ENCODE results near the gene RPP14. TPM values are rescaled to one million over a fixed set of nuclear protein-coding genes. Genes with fewer than 3 reads are reported as not detected.

The RPP14 gene
- polyA plus RNA-seq, 1 donor: 26.0 TPM

DNA sequence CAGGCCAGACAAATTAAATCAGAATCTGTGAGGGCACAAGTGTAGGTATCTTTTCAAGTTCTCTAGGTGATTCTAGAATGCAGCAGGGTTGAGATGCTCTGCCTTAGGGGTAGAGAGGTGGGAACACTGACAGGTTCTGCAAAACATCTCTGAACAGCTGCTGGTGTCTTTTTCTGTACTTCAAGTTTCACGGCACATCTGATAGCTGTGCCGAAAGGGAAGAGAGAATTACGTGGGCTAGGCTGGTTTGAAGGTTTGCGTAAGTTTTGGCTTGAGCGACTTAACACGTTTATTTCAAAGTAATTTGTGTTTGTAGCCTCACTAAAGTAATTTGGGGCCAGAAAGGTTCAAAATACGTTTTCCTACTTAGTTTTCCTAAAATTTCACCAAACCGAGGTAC lies 49.1 kb downstream of the RPP14 start:
- DNase-seq (ENCODE audit: low read depth): no peak

DNA sequence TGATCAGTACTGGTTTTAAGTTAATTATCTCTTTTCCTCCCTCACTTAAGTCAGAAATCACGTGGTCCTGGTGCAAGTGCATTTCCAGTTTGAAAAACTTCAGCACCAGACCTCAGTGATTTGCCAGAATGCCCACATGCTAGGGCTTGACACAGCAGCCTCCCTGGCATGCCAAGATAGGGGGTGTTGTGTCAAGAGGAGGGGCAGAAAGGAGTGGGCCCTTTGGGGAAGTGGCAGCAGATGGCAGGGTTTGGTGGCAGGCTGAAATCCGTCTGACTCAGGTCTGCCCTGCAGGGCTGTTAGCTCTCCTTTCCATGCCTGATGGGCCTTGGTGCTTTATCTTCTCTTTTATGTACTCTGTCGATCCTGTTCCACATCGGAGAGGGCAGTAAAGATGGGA lies 50.0 kb downstream of the RPP14 start:
- DNase-seq (ENCODE audit: low read depth): no peak

GRCh38 chr3:58357402-58357801 lies 51.4 kb downstream of the RPP14 start:
- DNase-seq (ENCODE audit: low read depth): no peak

- no peak for DNase-seq (ENCODE audit: low read depth)
These were observed 52.0 kb downstream of the RPP14 start for GRCh38 chr3:58358092-58358491.

DNA sequence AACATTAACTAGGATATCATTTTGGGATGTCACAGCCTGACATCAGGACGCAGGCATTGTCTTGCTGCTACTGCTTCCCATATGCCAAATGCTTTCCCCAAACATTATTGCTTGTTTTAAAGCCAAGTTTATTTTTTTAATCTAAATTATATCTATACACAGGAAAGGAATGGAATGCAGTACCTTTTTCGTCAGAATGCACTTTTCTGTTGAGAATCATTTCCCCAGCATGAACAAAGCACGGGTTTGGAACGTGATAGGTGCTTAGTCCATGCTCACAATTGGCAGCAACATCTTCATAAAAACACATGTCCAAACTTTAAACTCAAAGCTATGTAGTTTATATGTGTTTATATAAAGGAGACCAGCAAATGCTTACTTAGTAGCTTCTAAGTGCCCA lies 52.8 kb downstream of the RPP14 start:
- no peak for DNase-seq (ENCODE audit: low read depth)

- DNase-seq (ENCODE audit: low read depth): no peak
These were observed 53.6 kb downstream of the RPP14 start for GRCh38 chr3:58359621-58360020.

DNA sequence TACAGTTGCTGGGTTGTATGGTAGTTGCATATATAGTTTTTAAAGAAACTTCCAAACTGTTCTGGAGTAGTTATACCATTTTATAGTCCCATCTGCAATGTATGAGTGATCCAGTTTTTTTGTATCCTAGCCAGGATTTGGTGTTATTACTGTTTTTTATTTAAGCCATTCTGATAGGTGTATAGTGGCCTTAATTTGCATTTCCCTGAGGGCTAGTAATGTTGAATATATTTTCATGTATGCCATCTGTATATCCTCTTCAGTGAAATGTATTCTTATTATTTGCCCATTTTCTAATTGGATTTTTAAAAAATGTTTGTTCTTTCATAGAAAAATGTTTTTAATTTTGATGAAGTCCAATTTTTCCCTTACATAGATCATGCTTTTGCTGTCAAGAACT lies 55.8 kb downstream of the RPP14 start:
- DNase-seq (ENCODE audit: low read depth): no peak

DNA sequence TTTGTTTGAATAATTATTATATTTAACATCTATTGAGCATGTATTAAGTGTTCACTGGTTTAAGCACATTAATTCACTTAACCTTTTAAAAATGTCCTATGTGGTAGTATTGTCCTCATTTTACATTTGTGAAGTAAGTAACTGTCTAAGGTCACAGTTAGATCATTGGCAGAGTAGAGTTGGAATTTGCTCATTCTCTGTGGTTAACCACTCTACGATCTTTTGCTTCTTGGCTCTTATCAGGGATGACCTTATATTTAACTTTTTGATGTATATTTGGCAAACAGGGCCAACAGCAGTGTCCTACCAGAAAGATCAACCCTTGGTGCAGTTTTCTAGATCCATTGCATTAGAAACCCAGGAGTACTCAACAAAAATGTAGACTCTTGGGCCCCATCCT lies 60.7 kb downstream of the RPP14 start:
- DNase-seq (ENCODE audit: low read depth): no peak

DNA sequence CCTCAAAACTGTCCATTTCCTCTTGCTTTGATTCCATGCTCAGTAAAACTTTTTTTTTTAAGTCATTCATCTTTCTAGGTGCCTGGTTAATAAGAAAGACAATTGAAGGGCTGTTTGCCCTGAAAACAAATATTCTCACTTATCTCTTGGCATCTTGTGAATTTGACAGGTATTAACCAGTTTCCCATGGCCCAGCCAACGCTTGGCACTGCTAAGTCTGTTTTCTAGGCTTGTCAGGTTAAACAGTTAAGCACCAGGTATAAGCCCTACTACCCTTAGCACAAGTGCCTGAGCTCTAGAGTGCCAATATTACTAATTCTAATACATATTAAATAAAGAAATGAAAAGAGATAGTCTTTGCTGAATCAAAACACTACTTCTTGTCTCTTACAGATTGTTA lies 63.0 kb downstream of the RPP14 start:
- no peak for DNase-seq (ENCODE audit: low read depth)

Other genes starting within 250 kb of the RPP14 start
- gene DNASE1L3, start 95.3 kb upstream of the RPP14 start, polyA plus RNA-seq (ENCODE audit: insufficient read length): 0.86 TPM
- gene ABHD6, start 68.5 kb upstream of the RPP14 start, polyA plus RNA-seq (ENCODE audit: insufficient read length): 4.8 TPM
- 10.5 TPM for gene HTD2, start 275 bp downstream of the RPP14 start, polyA plus RNA-seq (ENCODE audit: insufficient read length)
- 19.4 TPM for gene PXK, start 26.6 kb downstream of the RPP14 start, polyA plus RNA-seq (ENCODE audit: insufficient read length)
- gene PDHB, start 127.6 kb downstream of the RPP14 start, polyA plus RNA-seq (ENCODE audit: insufficient read length): 81.6 TPM
- 11.7 TPM for gene KCTD6, start 185.9 kb downstream of the RPP14 start, polyA plus RNA-seq (ENCODE audit: insufficient read length)
- gene ACOX2, start 230.9 kb downstream of the RPP14 start, polyA plus RNA-seq (ENCODE audit: insufficient read length): 22.2 TPM